Panc1 (cell line): Measurements from ENCODE around the gene ERMP1. TPM values are rescaled to one million over a fixed set of nuclear protein-coding genes. Genes with fewer than 3 reads are reported as not detected.

Source experiments
- ATAC-seq: fragments of 200-7000 bp; cut with Tn5 transposase; 2 replicates; pipeline ENCODE4 v1.9.1; 2020; ENCODE audit warnings: mild to moderate bottlenecking, moderate library complexity
- BruUV-seq: library from RNA; stranded (reverse); fragments of 400-500 nt; replicated peaks from 2 replicates; lab custom pipeline; 2021; lab: Mats Ljungman, UMichigan
- CTCF ChIA-PET: fragments of 300-600 bp; sonication (Branson Sonifier 250); formaldehyde crosslinking; loops from one replicate; lab custom pipeline; 2022; ENCODE audit warnings: antibody characterized with exemption; lab: Charles Lee
- POLR2A ChIA-PET: fragments of 300-600 bp; sonication (Branson Sonifier 250); formaldehyde crosslinking; loops from one replicate; lab custom pipeline; 2022; ENCODE audit warnings: antibody characterized with exemption; lab: Charles Lee
- DNase-seq: peaks from one replicate; pipeline ENCODE4 v3.0.0-alpha.2; 2010; ENCODE audit warnings: low read depth, low spot score
- H3K27ac ChIP-seq: 2 replicates; pipeline ENCODE4 v1.5.1; 2011; ENCODE audit warnings: mild to moderate bottlenecking, low read length, inconsistent platforms
- H3K27me3 ChIP-seq: fragments of 200-500 bp; sonication (Bioruptor generic); 2 replicates; pipeline ENCODE4 v1.6.0; 2014; ENCODE audit warnings: low read length, inconsistent platforms; ENCODE audit not compliant: control insufficient read depth, insufficient read depth
- H3K36me3 ChIP-seq: fragments of 200-500 bp; sonication (Bioruptor generic); 2 replicates; pipeline ENCODE4 v1.5.1; 2014; ENCODE audit warnings: inconsistent platforms, mild to moderate bottlenecking, low read length, moderate library complexity; ENCODE audit not compliant: control insufficient read depth, insufficient read depth
- H3K4me1 ChIP-seq: 2 replicates; pipeline ENCODE4 v1.5.1; 2011; ENCODE audit warnings: inconsistent platforms, mild to moderate bottlenecking, low read length, moderate library complexity; ENCODE audit not compliant: control insufficient read depth, insufficient read depth
- H3K4me3 ChIP-seq, 2 experiments: 2 replicates each; pipeline ENCODE4 v1.5.1; 2011 to 2012; ENCODE audit warnings: low read depth in 2 of 2, low read length in 2 of 2, mild to moderate bottlenecking in 2 of 2, inconsistent platforms in 1 of 2, moderate library complexity in 1 of 2
- H3K9me3 ChIP-seq: fragments of 200-500 bp; sonication (Bioruptor generic); 2 replicates; pipeline ENCODE4 v1.5.1; 2014; ENCODE audit warnings: low read depth, mild to moderate bottlenecking, inconsistent platforms, low read length, moderate library complexity; ENCODE audit not compliant: control insufficient read depth, insufficient read depth
- POLR2AphosphoS5 ChIP-seq: IDR thresholded peaks from 2 replicates; pipeline ENCODE4 v1.6.1; 2012; ENCODE audit warnings: mild to moderate bottlenecking, low read depth, low read length, moderate library complexity
- SIN3A ChIP-seq: IDR thresholded peaks from 2 replicates; pipeline ENCODE4 v1.6.1; 2012; ENCODE audit warnings: low read depth, mild to moderate bottlenecking, low read length, moderate library complexity, borderline replicate concordance; ENCODE audit not compliant: insufficient read depth
- TCF7L2 ChIP-seq: IDR thresholded peaks from 2 replicates; pipeline ENCODE4 v1.6.1; 2011; ENCODE audit warnings: mild to moderate bottlenecking, low read depth, low read length, inconsistent platforms
- in situ Hi-C: cut with HindIII; loops from 2 replicates; pipeline ENCODE4 v1.10.0; 2016; ENCODE audit warnings: low sequenced_read_pairs, low pct_unique_long_range_greater_than_20kb
- intact Hi-C: fragments of 100-400 bp; cut with micrococcal nuclease; formaldehyde crosslinking; loops from one replicate; pipeline ENCODE4 v1.10.0; 2022; ENCODE audit not compliant: unreplicated experiment
- total RNA-seq: library from RNA; stranded (reverse); gene quantifications from one replicate; pipeline ENCODE4 v1.2.1, GENCODE V29; 2021; ENCODE audit not compliant: unreplicated experiment
- TF ChIP-seq, protein P1 (sequence below): fragments of 450-650 bp; IDR thresholded peaks from 2 replicates; pipeline ENCODE4 v1.5.1; 2017; ENCODE audit warnings: mild to moderate bottlenecking
- TF ChIP-seq, protein P2 (sequence below), 2 experiments: IDR thresholded peaks; 2 replicates each; pipeline ENCODE4 v1.6.1; 2011 to 2012; ENCODE audit warnings: low read depth in 2 of 2, control low read depth in 1 of 2, low read length in 1 of 2, mild to moderate bottlenecking in 1 of 2, moderate library complexity in 1 of 2; ENCODE audit not compliant: insufficient read depth in 1 of 2

The ERMP1 gene
- total RNA-seq, 1 experiment from 2014 or later, result 38.4 TPM

DNA sequence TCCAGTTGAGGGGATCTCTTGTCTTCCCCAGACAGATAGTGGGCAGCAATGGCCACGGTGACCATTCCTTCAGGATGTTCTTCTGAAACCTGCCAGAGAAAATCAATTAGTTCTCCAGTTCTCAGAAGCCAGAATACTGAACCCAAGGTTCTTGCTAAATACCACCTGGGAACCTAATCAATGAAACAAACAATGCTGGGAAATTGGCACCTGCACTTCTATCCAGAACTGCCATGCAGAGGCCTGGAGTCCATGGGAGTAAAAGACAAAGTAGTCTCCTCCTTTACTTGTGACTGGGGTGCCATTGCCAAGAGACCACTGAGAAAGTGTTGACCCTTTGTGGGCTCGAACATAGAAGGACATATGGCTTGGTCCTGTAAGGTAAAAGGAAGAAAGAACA is 45.7 kb downstream of the ERMP1 start:
- BruUV-seq, result no TSS peak
- Histone ChIP-seq H3K4me1 (no peaks in the 10 kb centered on the region), H3K36me3 (no peaks in the 10 kb centered on the region; the same call in 1 of the 2 replicates), H3K4me3 (no peak overlapping the region), H3K27ac (no peak overlapping the region), H3K9me3 (no peaks in the 10 kb centered on the region), H3K27me3 (no peaks in the 10 kb centered on the region)
- ChIA-PET POLR2A (no interaction called here), CTCF (no interaction called here)
- in situ Hi-C loops (no loop called here), intact Hi-C loops (no loop called here)
- TF ChIP-seq, protein P1, sequence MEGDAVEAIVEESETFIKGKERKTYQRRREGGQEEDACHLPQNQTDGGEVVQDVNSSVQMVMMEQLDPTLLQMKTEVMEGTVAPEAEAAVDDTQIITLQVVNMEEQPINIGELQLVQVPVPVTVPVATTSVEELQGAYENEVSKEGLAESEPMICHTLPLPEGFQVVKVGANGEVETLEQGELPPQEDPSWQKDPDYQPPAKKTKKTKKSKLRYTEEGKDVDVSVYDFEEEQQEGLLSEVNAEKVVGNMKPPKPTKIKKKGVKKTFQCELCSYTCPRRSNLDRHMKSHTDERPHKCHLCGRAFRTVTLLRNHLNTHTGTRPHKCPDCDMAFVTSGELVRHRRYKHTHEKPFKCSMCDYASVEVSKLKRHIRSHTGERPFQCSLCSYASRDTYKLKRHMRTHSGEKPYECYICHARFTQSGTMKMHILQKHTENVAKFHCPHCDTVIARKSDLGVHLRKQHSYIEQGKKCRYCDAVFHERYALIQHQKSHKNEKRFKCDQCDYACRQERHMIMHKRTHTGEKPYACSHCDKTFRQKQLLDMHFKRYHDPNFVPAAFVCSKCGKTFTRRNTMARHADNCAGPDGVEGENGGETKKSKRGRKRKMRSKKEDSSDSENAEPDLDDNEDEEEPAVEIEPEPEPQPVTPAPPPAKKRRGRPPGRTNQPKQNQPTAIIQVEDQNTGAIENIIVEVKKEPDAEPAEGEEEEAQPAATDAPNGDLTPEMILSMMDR, result no peak
- TF ChIP-seq TCF7L2 (no peak), SIN3A (no peak), POLR2AphosphoS5 (no peak)
- TF ChIP-seq, protein P2, sequence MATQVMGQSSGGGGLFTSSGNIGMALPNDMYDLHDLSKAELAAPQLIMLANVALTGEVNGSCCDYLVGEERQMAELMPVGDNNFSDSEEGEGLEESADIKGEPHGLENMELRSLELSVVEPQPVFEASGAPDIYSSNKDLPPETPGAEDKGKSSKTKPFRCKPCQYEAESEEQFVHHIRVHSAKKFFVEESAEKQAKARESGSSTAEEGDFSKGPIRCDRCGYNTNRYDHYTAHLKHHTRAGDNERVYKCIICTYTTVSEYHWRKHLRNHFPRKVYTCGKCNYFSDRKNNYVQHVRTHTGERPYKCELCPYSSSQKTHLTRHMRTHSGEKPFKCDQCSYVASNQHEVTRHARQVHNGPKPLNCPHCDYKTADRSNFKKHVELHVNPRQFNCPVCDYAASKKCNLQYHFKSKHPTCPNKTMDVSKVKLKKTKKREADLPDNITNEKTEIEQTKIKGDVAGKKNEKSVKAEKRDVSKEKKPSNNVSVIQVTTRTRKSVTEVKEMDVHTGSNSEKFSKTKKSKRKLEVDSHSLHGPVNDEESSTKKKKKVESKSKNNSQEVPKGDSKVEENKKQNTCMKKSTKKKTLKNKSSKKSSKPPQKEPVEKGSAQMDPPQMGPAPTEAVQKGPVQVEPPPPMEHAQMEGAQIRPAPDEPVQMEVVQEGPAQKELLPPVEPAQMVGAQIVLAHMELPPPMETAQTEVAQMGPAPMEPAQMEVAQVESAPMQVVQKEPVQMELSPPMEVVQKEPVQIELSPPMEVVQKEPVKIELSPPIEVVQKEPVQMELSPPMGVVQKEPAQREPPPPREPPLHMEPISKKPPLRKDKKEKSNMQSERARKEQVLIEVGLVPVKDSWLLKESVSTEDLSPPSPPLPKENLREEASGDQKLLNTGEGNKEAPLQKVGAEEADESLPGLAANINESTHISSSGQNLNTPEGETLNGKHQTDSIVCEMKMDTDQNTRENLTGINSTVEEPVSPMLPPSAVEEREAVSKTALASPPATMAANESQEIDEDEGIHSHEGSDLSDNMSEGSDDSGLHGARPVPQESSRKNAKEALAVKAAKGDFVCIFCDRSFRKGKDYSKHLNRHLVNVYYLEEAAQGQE (IDR thresholded peaks at IDR 0.05; ENCODE audit: insufficient read depth in 1 of 2, low read depth in 2 of 2, low read length in 1 of 2), result no peak
- ATAC-seq (no peak), DNase-seq (no peak)

DNA sequence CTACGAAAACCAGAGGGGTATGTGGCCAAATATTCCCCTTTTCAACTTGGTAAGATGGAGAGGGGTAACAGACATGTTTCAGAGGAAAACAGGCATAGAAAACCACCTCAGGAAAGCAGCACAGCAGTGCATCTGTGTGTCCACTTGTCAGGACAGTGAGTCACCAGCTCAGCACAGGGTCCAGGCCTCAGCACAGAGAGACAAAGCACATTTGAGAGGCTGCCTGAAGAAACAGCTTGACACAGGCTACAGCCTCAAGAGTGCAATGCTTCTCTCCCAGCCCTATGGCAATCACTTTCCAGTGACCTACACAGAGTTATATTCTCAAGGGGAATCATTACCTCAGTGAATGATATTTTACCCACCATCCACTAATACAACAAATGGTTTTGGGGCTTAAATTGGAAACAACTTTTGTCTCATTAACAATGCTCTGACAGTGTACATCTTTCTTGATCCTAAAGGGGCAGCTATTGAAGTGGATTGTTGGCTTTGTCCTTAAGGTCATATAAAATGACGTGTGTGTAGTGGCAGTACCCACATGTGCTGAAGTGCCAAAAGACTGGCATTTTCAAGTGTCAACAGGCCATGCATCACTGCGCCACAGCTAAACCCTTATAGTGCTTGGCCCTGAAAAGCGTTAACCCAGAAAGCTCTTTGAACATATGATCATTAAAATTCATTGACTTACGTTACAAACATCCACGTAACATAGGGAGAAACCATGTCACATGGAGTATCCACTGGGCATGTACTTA is 46.4 kb downstream of the ERMP1 start:
- no TSS peak for BruUV-seq
- intact Hi-C loops, result no loop called here
- no peak for ATAC-seq
- CTCF ChIA-PET, result no interaction called here
- DNase-seq, result no peak
- POLR2A ChIA-PET, result no interaction called here
- H3K27ac ChIP-seq, result no peak overlapping the region
- no peak overlapping the region for H3K4me3 ChIP-seq
- H3K4me1 ChIP-seq, result no peaks in the 10 kb centered on the region
- H3K36me3 ChIP-seq, result no peaks in the 10 kb centered on the region; the same call in 1 of the 2 replicates
- in situ Hi-C loops, result no loop called here
- H3K9me3 ChIP-seq, result no peaks in the 10 kb centered on the region
- no peaks in the 10 kb centered on the region for H3K27me3 ChIP-seq
- TF ChIP-seq, protein P2 (IDR thresholded peaks at IDR 0.05; ENCODE audit: insufficient read depth in 1 of 2, low read depth in 2 of 2, low read length in 1 of 2), result no peak
- TF ChIP-seq SIN3A, result no peak
- TF ChIP-seq TCF7L2, result no peak
